Nephron progenitor cell (in vitro differentiated cells): ENCODE measurements around the gene NFATC2.
A peak's percentile ranks its signal among the peaks of the same experiment; 100 is the strongest.

ENCODE experiments used
- DNase-seq: peaks from one replicate; pipeline ENCODE4 v3.0.0; 2021
- H3K27ac Mint-ChIP-seq: 2 replicates; pipeline ENCODE4 v1.8.0; 2021; ENCODE audit warnings: mild to moderate bottlenecking, moderate library complexity, mixed read lengths
- H3K27me3 Mint-ChIP-seq: 2 replicates; pipeline ENCODE4 v1.8.0; 2021; ENCODE audit warnings: mild to moderate bottlenecking, low read depth, mixed read lengths; ENCODE audit not compliant: poor library complexity
- H3K36me3 Mint-ChIP-seq: 2 replicates; pipeline ENCODE4 v1.8.0; 2021; ENCODE audit warnings: low read depth, mixed read lengths
- H3K4me1 Mint-ChIP-seq: 2 replicates; pipeline ENCODE4 v1.8.0; 2021; ENCODE audit warnings: mixed read lengths
- H3K4me3 Mint-ChIP-seq: 2 replicates; pipeline ENCODE4 v1.8.0; 2021; ENCODE audit warnings: mild to moderate bottlenecking, moderate library complexity, mixed read lengths
- H3K9me3 Mint-ChIP-seq: 2 replicates; pipeline ENCODE4 v1.8.0; 2021; ENCODE audit warnings: mild to moderate bottlenecking, moderate library complexity, mixed read lengths
- TF ChIP-seq, protein P1 (sequence below): fragments of 200-600 bp; sonication (generic); IDR thresholded peaks from 2 replicates; pipeline ENCODE4 v1.5.0; 2021; ENCODE audit warnings: antibody characterized with exemption

The NFATC2 gene

DNA sequence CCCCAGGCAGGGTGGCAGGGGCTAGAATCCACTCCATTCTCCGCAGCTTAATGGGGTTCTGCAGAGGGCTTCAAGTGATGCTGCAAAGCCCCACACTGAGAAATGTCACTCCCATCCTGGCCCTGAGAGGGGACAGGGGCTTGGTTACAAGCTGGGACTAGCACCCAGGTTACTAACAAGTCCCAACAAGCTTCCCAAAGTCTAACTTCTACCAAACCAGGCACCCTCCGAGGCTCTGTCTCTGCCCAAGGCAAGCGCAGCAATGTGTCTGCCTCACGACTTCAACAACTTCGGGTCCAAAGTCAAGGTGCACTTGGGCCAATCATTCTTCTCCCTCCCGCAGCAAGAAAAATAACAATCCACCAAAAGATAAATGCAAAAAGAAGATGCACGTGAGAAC lies 45.6 kb downstream of the NFATC2 start:
- Mint-ChIP-seq H3K27ac (peak overlapping the region; percentile 50), H3K36me3 (no peaks in the 10 kb centered on the region), H3K9me3 (no peaks in the 10 kb centered on the region), H3K4me3 (no peak overlapping the region), H3K27me3 (peaks cover 8% of the 10 kb centered on the region), H3K4me1 (peaks cover 53% of the 10 kb centered on the region)
- DNase-seq = no peak
- TF ChIP-seq, protein P1, sequence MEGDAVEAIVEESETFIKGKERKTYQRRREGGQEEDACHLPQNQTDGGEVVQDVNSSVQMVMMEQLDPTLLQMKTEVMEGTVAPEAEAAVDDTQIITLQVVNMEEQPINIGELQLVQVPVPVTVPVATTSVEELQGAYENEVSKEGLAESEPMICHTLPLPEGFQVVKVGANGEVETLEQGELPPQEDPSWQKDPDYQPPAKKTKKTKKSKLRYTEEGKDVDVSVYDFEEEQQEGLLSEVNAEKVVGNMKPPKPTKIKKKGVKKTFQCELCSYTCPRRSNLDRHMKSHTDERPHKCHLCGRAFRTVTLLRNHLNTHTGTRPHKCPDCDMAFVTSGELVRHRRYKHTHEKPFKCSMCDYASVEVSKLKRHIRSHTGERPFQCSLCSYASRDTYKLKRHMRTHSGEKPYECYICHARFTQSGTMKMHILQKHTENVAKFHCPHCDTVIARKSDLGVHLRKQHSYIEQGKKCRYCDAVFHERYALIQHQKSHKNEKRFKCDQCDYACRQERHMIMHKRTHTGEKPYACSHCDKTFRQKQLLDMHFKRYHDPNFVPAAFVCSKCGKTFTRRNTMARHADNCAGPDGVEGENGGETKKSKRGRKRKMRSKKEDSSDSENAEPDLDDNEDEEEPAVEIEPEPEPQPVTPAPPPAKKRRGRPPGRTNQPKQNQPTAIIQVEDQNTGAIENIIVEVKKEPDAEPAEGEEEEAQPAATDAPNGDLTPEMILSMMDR = no peak

DNA sequence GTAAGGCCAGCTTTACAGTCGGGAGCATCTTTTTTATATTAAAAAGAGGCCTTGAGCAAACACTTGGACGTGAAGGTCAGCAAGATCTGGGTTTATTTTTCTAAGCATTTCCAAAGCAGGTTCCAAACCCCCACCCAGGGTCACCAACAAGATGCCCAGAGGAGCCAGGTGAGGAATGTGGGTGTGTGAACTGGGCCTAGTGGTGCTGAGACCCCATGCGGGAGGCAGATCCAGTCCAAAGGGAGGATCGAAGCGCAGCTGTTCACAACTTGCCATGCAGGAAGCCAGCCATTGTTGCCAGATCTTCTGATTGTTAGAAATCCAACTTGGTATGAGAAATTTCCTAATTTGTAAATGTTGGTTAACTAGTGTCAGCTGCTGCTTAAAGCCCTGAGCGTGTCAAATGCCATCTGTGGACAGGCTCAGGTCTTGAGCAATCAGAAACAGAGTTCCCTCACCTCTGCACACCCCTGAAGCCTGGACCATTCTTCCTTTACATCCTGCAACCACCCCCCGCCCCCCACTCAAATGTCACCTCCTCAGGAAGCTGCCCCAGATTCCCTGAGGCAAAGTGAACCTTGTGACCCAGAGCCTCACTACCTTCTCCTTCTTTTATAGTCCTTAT lies 46.5 kb downstream of the NFATC2 start:
- DNase-seq = no peak
- peak overlapping the region; percentile 89 for H3K27ac Mint-ChIP-seq
- no peaks in the 10 kb centered on the region for H3K36me3 Mint-ChIP-seq
- peaks cover 62% of the 10 kb centered on the region for H3K4me1 Mint-ChIP-seq
- peaks cover 8% of the 10 kb centered on the region for H3K27me3 Mint-ChIP-seq
- TF ChIP-seq, protein P1 = no peak
- no peaks in the 10 kb centered on the region for H3K9me3 Mint-ChIP-seq
- H3K4me3 Mint-ChIP-seq = no peak overlapping the region

DNA sequence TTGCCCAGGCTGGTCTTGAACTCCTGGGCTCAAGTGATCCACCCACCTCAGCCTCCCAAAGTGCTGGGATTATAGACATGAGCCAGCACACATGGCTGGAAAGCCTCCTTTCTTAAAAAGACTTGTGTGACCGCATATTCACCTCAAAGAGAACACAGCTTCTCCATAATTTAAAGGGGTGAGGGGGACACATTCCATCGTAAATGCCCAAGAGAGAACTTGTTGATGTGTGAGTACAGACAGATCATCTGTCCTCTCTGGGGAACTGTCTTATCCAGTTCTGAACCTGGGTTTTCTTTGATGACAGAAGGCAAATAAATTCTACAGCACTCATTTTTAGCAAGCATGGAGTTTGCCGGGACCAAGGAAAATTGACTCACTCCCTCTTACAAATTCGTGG lies 47.2 kb downstream of the NFATC2 start:
- no peaks in the 10 kb centered on the region for H3K36me3 Mint-ChIP-seq
- DNase-seq = no peak
- H3K4me1 Mint-ChIP-seq = peaks cover 62% of the 10 kb centered on the region
- H3K27ac Mint-ChIP-seq = peak overlapping the region; percentile 89
- TF ChIP-seq, protein P1 = no peak
- no peak overlapping the region for H3K4me3 Mint-ChIP-seq
- peaks cover 8% of the 10 kb centered on the region for H3K27me3 Mint-ChIP-seq
- no peaks in the 10 kb centered on the region for H3K9me3 Mint-ChIP-seq

DNA sequence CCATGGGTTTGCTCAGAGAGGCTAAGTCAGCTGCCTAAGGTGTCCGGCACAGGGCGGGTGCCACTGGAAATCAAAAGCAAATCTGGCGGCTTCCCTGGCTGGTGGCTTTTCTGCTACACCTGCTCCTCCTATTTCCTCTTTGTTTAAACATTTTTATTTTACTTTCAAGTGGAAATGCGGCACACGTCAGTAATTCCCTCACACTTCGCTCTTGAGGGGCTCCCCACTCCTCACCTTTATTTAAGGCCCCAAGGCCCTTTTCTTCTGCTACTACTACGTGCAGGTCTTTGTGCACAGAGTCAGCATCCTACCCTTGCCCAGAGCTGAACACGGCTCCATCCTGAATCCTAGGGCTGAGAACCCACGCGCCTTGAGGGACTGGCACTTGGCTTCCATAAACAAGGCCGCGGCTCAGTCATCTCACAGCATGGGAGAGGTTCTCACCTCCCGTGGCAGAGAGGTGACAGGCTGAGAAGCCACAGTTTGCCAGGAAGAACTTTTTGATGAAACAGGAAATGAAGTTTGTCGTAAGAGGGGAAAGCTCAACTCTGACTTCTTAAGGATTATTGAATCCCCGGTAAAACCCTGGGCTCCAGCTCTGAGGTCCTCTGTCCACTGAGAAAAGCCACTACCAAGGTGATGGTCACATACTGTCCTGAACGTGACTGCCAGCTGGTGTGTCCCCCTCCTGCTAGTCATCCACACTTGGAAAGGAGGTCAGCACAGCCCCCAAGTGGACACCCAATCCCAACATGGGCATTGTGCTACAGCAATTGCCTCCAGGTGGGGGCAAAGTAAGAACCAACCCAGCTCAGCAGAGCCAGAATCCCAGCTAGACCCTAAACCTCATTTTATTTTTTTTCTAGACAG lies 48.0 kb downstream of the NFATC2 start:
- no peak overlapping the region for H3K4me3 Mint-ChIP-seq
- H3K27ac Mint-ChIP-seq = no peak overlapping the region
- H3K9me3 Mint-ChIP-seq = no peaks in the 10 kb centered on the region
- no peak for DNase-seq
- peaks cover 62% of the 10 kb centered on the region for H3K4me1 Mint-ChIP-seq
- TF ChIP-seq, protein P1 = no peak
- H3K36me3 Mint-ChIP-seq = no peaks in the 10 kb centered on the region
- H3K27me3 Mint-ChIP-seq = peaks cover 9% of the 10 kb centered on the region

DNA sequence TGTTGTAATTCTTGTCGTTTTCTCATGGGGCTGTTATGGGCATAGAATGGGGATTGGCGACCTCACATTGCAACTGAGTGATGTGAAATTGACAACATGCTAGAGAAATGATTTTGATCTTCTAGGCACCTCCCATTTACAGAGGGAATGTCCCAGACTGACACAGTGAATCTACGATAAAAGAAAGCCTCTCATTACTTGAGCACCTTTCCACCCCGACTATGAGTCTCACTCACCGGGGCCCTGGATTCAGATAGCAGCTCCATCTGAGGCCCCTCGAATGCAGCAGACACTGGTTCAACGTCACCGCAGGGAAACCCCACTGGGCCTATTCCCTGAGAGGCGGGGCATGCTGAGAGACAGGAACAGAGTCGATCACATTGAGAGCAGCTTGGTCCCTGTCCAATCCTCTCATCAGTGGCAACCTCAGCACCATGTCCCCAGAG lies 49.1 kb downstream of the NFATC2 start:
- no peak overlapping the region for H3K27ac Mint-ChIP-seq
- TF ChIP-seq, protein P1 = no peak
- H3K4me3 Mint-ChIP-seq = no peak overlapping the region
- H3K4me1 Mint-ChIP-seq = peaks cover 67% of the 10 kb centered on the region
- H3K36me3 Mint-ChIP-seq = no peaks in the 10 kb centered on the region
- no peaks in the 10 kb centered on the region for H3K9me3 Mint-ChIP-seq
- H3K27me3 Mint-ChIP-seq = peaks cover 11% of the 10 kb centered on the region
- no peak for DNase-seq
